Neural progenitor cell (in vitro differentiated cells): ENCODE results near the gene PPHLN1. TPM values are rescaled to one million over a fixed set of nuclear protein-coding genes. Genes with fewer than 3 reads are reported as not detected.
A peak's percentile ranks its signal among the peaks of the same experiment; 100 is the strongest.

Experiments
- DNase-seq: peaks from one replicate; pipeline ENCODE4 v3.0.0-alpha.2; 2016; ENCODE audit warnings: low spot score
- H2AFZ ChIP-seq: fragments of 200-600 bp; sonication (generic); replicated peaks from 2 replicates; pipeline ENCODE4 v1.6.1; 2016; ENCODE audit warnings: antibody characterized with exemption
- H3F3A ChIP-seq: fragments of 200-600 bp; sonication (generic); 2 replicates; pipeline ENCODE4 v1.6.1; 2016; ENCODE audit warnings: antibody characterized with exemption, low read depth
- H3K27ac ChIP-seq: fragments of 200-600 bp; sonication (generic); 2 replicates; pipeline ENCODE4 v1.5.1; 2016; ENCODE audit warnings: mild to moderate bottlenecking
- H3K27me3 ChIP-seq: fragments of 200-600 bp; sonication (generic); 2 replicates; pipeline ENCODE4 v1.6.1; 2016; ENCODE audit warnings: mild to moderate bottlenecking, moderate library complexity
- H3K36me3 ChIP-seq: fragments of 200-600 bp; sonication (generic); 2 replicates; pipeline ENCODE4 v1.5.1; 2016
- H3K4me1 ChIP-seq: fragments of 200-600 bp; sonication (generic); 2 replicates; pipeline ENCODE4 v1.6.1; 2016; ENCODE audit warnings: mixed run types
- H3K4me2 ChIP-seq: fragments of 200-600 bp; sonication (generic); 2 replicates; pipeline ENCODE4 v1.6.1; 2016
- H3K4me3 ChIP-seq: fragments of 200-600 bp; sonication (generic); 2 replicates; pipeline ENCODE4 v1.5.1; 2016
- H3K79me2 ChIP-seq: fragments of 200-600 bp; sonication (generic); 2 replicates; pipeline ENCODE4 v1.6.1; 2016; ENCODE audit warnings: low read depth
- H3K9ac ChIP-seq: fragments of 200-600 bp; sonication (generic); 2 replicates; pipeline ENCODE4 v1.6.1; 2016
- H3K9me3 ChIP-seq: fragments of 200-600 bp; sonication (generic); 2 replicates; pipeline ENCODE4 v1.5.1; 2016; ENCODE audit warnings: low read depth
- H4K20me1 ChIP-seq: fragments of 200-600 bp; sonication (generic); 2 replicates; pipeline ENCODE4 v1.6.1; 2016; ENCODE audit warnings: low read depth
- H3K27ac Mint-ChIP-seq: 3 replicates; pipeline ENCODE4 v1.8.0; 2021; ENCODE audit warnings: mixed read lengths
- H3K27me3 Mint-ChIP-seq: 2 replicates; pipeline ENCODE4 v1.8.0; 2022; ENCODE audit warnings: low read depth, mild to moderate bottlenecking, inconsistent platforms, moderate library complexity, mixed read lengths; ENCODE audit not compliant: insufficient read depth
- H3K36me3 Mint-ChIP-seq: 3 replicates; pipeline ENCODE4 v1.8.0; 2021; ENCODE audit warnings: mixed read lengths
- H3K4me1 Mint-ChIP-seq: 3 replicates; pipeline ENCODE4 v1.8.0; 2021; ENCODE audit warnings: mixed read lengths
- H3K4me3 Mint-ChIP-seq: 3 replicates; pipeline ENCODE4 v1.8.0; 2021; ENCODE audit warnings: mild to moderate bottlenecking, moderate library complexity, mixed read lengths
- H3K9me3 Mint-ChIP-seq: 3 replicates; pipeline ENCODE4 v1.8.0; 2020; ENCODE audit warnings: mixed read lengths
- CTCF ChIP-seq: fragments of 200-600 bp; sonication (generic); IDR thresholded peaks from 2 replicates; pipeline ENCODE4 v1.5.1; 2017; ENCODE audit warnings: antibody characterized with exemption, mild to moderate bottlenecking
- EZH2 ChIP-seq: fragments of 200-600 bp; sonication (generic); IDR thresholded peaks from 2 replicates; pipeline ENCODE4 v1.6.1; 2017; ENCODE audit warnings: antibody characterized with exemption, mild to moderate bottlenecking, moderate library complexity
- EZH2phosphoT487 ChIP-seq: fragments of 200-600 bp; sonication (generic); IDR thresholded peaks from 2 replicates; pipeline ENCODE4 v1.6.1; 2017; ENCODE audit warnings: antibody characterized with exemption
- total RNA-seq: library from RNA; depleted of rRNA; stranded (reverse); fragments of >200 nt; gene quantifications from 2 replicates; pipeline ENCODE4 v1.2.3, GENCODE V29; 2015; ENCODE audit warnings: low replicate concordance

The PPHLN1 gene
- total RNA-seq, 1 donor from 2014 or later = 95.5 TPM

DNA sequence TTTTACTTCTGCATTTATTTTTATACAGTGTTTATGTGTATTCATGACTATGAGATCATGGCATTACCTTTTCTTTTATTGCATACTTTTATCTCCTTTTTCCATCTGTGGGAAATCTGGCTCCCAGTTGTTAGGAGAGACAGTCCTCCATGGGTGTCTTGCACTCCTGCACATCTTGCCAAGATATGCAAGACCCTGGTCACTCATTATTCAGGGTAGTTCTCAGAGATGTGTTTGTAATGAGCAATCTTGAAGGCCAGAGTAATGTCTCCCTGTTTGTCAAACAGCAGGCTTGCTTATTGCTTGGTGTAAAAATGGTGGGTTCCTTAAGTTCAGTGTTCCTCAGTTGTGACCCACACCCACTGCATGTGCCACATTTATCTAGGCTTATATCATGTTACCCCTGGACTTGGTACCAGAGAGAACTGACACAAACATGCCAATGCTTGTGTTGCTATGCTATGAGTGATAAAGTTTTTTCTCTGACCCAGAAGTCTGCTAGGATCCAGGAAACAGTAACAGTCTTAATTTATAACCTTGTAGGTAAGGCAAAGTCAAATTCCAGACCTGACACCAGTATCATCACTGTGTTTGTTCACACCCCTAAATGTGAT lies 36.8 kb downstream of the PPHLN1 start:
- Mint-ChIP-seq H3K4me3 (no peak overlapping the region), H3K27ac (no peak overlapping the region), H3K9me3 (no peaks in the 10 kb centered on the region), H3K36me3 (peaks cover 20% of the 10 kb centered on the region), H3K27me3 (no peaks in the 10 kb centered on the region), H3K4me1 (no peaks in the 10 kb centered on the region)
- H3K4me2 ChIP-seq = no peak overlapping the region
- H3K4me3 ChIP-seq = no peak overlapping the region
- H3K27me3 ChIP-seq = no peaks in the 10 kb centered on the region
- H3K36me3 ChIP-seq = no peaks in the 10 kb centered on the region
- H3K79me2 ChIP-seq = peaks cover 14% of the 10 kb centered on the region
- no peak overlapping the region for H3K27ac ChIP-seq
- H3K9ac ChIP-seq = no peak overlapping the region
- H4K20me1 ChIP-seq = no peaks in the 10 kb centered on the region
- H2AFZ ChIP-seq = no peak overlapping the region
- DNase-seq = no peak
- H3F3A ChIP-seq = no peaks in the 10 kb centered on the region
- no peaks in the 10 kb centered on the region for H3K9me3 ChIP-seq
- TF ChIP-seq CTCF = no peak
- no peak for TF ChIP-seq EZH2
- no peak for TF ChIP-seq EZH2phosphoT487
- H3K4me1 ChIP-seq = no peaks in the 10 kb centered on the region

GRCh38 chr12:42364692-42365091 lies 38.7 kb downstream of the PPHLN1 start:
- no peaks in the 10 kb centered on the region for H3K36me3 ChIP-seq
- no peaks in the 10 kb centered on the region for H3K9me3 ChIP-seq
- Mint-ChIP-seq H3K4me1 (no peaks in the 10 kb centered on the region), H3K27me3 (no peaks in the 10 kb centered on the region), H3K9me3 (no peaks in the 10 kb centered on the region), H3K4me3 (no peak overlapping the region), H3K27ac (no peak overlapping the region), H3K36me3 (peaks cover 17% of the 10 kb centered on the region)
- no peaks in the 10 kb centered on the region for H4K20me1 ChIP-seq
- peaks cover 12% of the 10 kb centered on the region for H3K79me2 ChIP-seq
- no peak overlapping the region for H2AFZ ChIP-seq
- TF ChIP-seq CTCF (no peak), EZH2phosphoT487 (no peak), EZH2 (no peak)
- no peak overlapping the region for H3K9ac ChIP-seq
- DNase-seq = peak; percentile 5
- no peak overlapping the region for H3K27ac ChIP-seq
- H3K4me2 ChIP-seq = no peak overlapping the region
- no peak overlapping the region for H3K4me3 ChIP-seq
- no peaks in the 10 kb centered on the region for H3K4me1 ChIP-seq
- no peaks in the 10 kb centered on the region for H3K27me3 ChIP-seq
- no peaks in the 10 kb centered on the region for H3F3A ChIP-seq

- no peak overlapping the region for H3K9ac ChIP-seq
- no peaks in the 10 kb centered on the region for H3K4me1 ChIP-seq
- Mint-ChIP-seq H3K27ac (no peak overlapping the region), H3K36me3 (peaks cover 16% of the 10 kb centered on the region), H3K4me1 (no peaks in the 10 kb centered on the region), H3K9me3 (no peaks in the 10 kb centered on the region), H3K4me3 (no peak overlapping the region), H3K27me3 (no peaks in the 10 kb centered on the region)
- no peaks in the 10 kb centered on the region for H4K20me1 ChIP-seq
- TF ChIP-seq EZH2 (no peak), CTCF (no peak), EZH2phosphoT487 (no peak)
- H3K4me2 ChIP-seq = no peak overlapping the region
- H3K27me3 ChIP-seq = no peaks in the 10 kb centered on the region
- no peaks in the 10 kb centered on the region for H3K36me3 ChIP-seq
- no peak for DNase-seq
- H2AFZ ChIP-seq = no peak overlapping the region
- H3K79me2 ChIP-seq = peaks cover 12% of the 10 kb centered on the region
- H3F3A ChIP-seq = no peaks in the 10 kb centered on the region
- H3K27ac ChIP-seq = no peak overlapping the region
- H3K4me3 ChIP-seq = no peak overlapping the region
- H3K9me3 ChIP-seq = no peaks in the 10 kb centered on the region
Measured at GRCh38 chr12:42365486-42365885, 39.5 kb downstream of the PPHLN1 start.
